Body of pancreas (tissue), 4 donors: ENCODE results near the gene ARHGEF33.

Experiments
- POLR2A ChIP-seq, 3 donors: fragments of 450-650 bp; IDR thresholded peaks; one replicate each; pipeline ENCODE4 v1.6.1; 2016; ENCODE audit warnings: antibody characterized with exemption in 3 of 3, mild to moderate bottlenecking in 2 of 3
- TF ChIP-seq, protein P1 (sequence below), 7 experiments: fragments of 450-650 bp in 4 of 7; fragments of 200-600 bp in 3 of 7; sonication (generic) in 3 of 7; IDR thresholded peaks; one replicate each; pipeline ENCODE4 v1.5.1; 2016 to 2019; ENCODE audit warnings: antibody characterized with exemption in 7 of 7

DNA sequence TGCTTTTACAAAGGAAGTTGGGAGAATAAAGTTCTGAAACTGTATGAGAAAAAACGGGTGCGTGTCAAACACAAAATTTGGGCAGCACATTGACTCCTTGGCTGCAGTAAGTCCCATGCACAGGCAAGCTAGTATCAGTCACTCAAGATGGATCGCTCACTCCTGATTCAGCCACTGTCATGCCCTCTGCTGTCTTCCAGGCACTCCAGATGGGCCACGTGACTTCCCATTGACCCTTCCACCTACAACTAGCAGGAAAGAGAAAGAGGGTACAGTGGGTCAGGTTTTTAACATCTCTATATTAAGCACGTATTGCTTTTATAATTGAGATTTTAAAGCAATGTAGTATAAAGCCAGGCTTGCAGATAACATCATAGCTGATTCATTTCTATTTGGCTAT is 8.6 kb downstream of the ARHGEF33 start:
- TF ChIP-seq, protein P1, sequence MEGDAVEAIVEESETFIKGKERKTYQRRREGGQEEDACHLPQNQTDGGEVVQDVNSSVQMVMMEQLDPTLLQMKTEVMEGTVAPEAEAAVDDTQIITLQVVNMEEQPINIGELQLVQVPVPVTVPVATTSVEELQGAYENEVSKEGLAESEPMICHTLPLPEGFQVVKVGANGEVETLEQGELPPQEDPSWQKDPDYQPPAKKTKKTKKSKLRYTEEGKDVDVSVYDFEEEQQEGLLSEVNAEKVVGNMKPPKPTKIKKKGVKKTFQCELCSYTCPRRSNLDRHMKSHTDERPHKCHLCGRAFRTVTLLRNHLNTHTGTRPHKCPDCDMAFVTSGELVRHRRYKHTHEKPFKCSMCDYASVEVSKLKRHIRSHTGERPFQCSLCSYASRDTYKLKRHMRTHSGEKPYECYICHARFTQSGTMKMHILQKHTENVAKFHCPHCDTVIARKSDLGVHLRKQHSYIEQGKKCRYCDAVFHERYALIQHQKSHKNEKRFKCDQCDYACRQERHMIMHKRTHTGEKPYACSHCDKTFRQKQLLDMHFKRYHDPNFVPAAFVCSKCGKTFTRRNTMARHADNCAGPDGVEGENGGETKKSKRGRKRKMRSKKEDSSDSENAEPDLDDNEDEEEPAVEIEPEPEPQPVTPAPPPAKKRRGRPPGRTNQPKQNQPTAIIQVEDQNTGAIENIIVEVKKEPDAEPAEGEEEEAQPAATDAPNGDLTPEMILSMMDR (IDR thresholded peaks at IDR 0.05): no peak
- no peak for TF ChIP-seq POLR2A (IDR thresholded peaks at IDR 0.05)
